ENCODE results near the gene PRG2.

The PRG2 gene

DNA sequence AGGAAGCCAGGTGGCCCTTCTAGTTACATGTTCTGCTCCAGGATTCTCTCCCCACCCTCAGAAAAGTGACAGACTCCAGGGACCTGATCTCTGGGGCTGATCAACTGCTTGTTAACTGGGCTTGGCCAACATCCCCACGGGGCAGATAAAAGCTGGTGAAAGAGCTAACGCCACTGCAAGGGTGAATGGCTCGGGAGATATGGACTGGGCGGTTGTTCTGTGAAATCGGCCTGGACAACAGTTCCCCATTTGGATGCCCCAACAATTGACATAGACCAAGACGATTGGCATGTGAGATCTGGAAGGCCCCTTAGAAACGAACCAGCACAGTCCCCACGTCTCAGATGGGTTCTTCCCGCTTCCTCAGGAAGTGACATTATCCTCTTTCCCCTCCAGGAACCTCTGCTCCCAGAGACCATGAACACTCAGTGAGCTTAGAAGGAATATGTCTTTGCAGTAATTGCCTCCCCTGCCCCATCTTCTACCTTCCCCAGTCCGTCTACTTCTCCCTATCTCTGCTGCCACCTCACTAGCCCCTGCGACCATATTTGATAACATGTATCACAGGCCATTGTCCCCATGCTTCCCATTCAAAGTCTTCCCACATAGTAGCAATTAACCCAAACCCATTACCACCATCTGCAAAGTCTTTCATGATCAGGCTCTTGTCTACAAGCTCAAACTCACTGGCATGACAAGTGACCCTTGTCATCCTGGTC, 5.6 kb upstream of the PRG2 start:
- ATAC-seq: no peak

DNA sequence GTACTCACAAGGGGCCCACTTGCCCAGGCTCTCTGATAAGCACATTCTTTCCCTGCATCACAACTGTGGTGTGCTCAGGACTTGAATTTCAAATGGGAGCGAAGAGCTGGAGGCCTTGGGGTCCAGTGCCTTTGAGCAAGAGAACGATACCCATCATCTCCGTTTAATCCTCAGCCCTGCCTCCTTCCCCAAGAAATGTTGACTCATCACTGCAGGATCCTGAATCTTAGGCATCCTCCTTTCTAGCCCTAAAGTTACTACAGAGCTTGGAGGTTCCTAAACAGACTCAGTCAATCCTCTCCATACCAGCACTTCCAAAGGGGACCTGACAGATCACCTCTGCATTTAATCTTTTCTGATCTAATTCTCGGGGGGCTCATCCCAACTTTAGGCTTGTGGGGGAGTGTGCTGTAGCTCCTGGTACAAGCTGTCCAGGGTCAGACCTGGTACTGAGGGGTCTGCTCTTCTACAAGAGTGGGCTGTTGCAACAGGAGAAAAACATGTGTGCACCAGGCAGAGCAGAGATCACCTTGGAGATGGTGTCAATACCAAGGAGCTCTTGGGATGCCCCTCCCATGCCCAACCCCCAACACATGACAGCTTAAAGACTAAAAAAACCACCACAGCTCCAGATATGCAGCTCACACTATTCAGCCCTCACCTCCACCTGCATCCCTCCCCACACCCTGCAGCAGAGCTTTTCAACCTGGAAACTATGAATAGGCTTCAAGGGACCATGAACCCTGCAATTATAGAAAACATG, 3.9 kb upstream of the PRG2 start:
- ATAC-seq: no peak

DNA sequence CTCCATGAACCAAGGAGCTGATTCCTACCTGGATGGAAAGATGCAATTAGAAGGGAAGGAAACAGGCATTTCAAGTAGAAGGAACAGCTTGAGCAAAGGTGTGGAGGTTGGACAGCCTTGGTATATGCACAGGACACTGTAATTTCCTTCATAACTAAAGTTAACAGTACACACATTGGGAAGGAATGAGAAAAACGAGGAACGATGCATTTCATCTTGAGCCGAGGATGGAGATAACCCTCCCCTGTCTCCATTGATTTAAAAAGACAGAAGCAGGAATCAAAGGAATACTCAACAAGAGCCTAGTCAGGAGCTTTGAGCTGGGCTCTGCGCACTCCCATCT, 2.3 kb upstream of the PRG2 start:
- no peak for ATAC-seq

DNA sequence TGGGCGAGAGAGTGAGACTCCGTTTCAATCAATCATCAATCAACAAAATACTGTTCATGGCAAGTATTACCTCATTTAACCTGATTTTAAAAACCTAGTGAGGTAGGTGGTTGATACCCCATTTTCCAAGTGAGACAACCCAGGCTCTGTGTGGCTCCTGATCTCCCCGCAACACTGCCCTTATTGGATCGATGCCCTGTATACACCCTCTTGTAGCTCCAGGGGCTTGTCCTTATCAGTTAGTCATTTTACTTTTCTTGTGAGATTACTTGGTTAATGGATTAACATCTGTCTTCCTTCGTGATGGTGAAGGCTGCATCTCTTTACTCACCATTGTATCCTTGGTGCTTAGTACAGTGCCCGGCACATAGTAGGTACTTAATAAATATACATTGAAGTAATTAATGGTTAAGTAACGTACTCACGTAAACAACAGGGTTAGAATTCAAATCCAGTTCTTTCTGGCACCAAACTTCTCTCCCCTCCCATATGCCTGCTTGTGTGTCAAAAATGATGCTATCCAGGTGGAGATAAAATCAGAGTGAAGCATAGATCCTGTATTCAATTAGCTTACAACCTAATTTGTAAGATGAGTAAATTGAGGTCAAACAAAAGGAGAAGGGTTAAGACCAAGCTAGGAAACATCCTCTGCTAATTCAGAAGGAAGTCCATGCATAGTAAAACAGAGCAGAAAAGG, 1.8 kb upstream of the PRG2 start:
- no peak for ATAC-seq

DNA sequence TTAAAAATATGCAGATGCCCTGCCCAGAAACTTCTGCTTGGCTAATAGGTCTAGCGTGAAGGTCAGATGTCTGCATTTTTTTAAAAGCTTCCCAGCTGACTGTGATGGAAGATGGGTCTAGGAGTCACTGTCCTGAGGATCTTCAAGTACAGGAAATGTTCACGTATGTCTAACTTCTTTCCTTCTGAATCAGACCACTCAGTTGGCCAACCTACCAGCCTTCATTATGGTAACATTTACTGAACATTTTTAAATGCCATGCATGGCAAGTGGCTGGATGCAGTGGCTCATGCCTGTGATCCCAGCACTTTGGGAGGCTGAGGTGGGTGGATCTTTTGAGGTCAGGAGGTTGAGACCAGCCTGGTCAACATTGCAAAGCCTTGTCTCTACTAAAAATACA, 1.1 kb upstream of the PRG2 start:
- ATAC-seq: no peak

DNA sequence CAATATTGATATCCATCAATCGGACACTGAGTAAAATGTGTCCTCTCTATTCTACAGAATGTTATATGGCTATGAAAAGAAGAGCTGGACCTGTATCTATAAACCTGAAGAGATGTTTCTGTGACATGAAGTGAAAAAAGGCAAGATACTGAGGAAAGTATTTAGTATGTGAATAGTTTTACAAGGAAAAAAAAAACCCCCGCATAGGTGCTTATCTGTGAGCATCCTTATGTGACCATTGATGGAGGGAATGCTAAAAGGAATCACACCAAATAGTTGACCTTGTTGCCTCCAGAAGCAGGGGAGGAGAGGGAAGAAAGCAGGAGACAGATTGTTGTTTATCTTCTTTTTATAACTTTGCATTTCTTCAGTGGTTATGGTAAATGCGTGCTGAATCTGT, 661 bp upstream of the PRG2 start:
- no peak for ATAC-seq

DNA sequence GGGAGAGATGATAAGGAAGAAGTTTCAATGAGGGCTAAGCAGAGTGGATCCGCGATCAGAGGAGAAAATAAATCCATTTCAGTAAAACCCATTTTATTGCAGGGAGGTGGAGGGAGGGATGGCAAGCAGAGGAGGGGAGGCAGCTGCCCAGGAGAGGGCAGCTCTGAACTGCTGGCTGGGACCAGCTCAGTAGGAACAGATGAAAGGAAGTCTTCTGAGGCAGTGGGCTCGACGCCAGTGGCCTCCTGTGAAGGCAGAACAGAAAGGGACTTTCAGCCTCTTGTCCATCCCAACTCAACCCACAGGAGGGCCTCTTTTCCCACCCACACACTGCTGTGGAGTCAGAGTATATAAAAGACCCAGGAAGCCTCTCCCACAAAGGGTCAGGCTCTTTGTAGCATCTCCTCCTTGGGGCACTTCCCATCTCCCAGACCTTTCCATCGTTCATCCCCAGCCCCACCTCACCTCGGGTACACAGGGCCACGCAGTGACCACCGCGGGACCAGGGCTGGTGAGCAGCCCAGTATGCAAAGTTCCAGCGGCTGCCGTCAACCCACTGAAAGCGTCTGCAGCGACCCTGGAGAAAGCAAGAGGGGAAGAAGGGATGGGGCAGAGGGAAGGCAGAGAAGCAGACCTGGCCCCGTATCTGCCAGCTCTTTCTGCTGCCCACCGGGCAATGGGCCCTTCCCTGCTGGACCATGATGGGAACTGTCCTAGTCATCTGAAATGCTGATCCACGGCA, 3.0 kb downstream of the PRG2 start:
- ATAC-seq: no peak

DNA sequence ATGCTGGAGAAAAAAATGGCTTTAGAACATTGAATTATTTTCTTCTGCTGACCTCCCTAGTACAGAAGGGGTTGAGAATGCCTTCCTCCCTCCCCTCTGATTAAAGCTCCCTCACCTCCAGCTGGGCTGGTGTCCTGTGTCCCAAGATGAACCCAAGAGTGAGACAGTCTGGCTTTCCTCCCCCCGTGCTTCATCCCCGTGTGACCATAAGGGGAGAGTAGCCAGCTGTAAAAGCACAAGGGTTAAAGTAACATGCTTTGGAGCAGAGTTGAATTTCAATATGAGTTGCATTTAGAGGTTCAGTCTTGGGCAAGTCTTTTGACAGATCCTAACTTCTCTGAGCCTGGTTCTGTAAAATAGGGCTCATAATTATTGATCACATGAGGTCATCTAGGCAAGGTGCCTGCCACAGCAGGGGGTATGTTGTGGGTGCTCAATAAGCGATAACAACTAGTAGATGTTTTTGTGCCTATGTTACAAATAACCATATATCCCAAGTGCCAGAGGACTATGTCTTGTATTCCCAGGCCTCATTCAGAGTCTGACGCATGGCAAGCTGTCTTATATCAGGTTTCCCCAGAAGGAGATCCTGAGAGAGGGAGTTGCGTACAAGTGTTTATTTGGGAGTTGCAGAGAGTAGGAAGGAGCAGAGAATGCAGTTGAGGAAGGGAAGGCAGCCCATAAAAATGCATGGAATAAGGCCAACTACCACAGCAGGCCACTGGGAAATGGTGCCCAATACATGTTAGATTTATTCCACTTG, 4.1 kb downstream of the PRG2 start:
- ATAC-seq: no peak

DNA sequence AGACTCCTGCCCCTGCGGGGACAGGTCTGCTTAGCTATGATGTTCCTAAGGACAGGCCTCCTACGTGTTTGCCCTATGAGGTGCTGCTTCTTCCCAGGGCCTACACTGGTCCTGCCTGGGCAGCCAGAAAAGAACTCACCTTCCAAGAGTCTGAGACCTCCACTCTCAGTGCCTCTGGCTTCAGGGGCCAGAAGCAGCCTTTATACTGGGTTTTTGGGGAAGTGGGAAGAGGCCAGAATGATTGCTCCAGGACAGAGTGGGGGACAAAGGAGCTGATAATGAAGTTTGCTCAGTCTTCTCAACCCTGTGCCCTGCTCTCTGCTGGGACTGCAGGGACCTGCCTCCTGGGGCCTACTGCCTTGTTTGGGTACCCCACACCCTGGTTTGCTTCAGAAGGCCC, 9.5 kb downstream of the PRG2 start, which contains the start of gene PRG3:
Gene PRG3, minus strand, starts transcription at position 176 of the 400 bp plus-strand sequence. CDS start 442 bp downstream, outside the sequence.
- no peak for ATAC-seq

DNA sequence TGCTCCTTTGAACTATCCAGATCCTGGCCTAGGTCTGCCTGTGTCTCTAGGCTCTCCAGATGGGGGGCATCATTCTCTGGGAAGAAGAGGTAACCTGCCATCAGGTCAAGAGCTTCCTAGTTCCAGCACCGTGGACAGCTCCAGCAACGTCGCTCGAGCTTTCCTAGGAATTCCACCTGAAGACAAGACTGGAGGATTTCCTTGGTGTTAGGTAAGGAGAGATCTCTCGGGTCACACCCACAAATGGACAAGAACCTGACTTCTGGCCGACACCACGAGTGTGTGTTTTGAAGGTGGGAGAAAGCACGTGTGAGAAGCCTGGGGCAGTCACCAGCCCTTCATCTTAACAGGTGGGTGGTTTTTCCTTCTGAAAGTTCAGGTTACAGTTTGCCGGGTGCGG, 10.7 kb downstream of the PRG2 start:
- no peak for ATAC-seq

DNA sequence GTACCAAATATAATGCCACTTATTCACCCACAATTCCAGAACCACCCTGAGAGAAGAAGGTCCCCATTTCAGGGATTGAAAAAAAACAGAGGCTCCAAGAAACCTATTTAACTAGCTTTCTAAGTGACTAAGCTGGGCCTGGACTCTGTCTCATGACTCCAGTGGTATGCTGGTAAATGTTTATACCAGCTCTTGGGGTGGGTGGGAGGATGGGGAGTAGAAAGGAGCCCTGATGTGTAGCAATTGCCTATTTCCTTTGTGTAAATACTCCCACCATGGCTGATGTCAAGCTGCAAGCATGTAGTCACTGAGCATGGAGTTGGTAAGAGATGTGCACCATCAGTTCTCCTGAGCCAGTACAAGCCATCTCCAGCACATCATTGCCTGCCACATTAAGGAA, 12.3 kb downstream of the PRG2 start:
- ATAC-seq: no peak

DNA sequence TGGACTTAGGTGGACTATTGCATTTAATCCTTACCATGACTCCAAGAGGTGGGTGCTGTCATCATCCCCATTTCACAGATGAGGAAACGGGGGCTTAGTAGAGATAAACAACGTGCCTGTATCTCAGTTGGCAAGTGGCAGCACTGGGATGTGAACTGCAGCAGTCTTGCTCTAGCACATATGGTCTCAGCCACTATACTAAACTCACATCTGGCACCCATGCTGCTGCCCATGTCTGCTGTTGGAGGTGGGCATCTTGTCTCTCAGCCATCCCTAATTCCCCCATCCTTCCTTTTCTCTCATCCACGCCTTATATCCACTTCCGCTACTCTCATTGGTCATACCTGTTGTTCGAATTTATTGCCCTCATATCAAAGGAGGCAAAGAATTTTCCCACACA, 13.3 kb downstream of the PRG2 start:
- no peak for ATAC-seq

DNA sequence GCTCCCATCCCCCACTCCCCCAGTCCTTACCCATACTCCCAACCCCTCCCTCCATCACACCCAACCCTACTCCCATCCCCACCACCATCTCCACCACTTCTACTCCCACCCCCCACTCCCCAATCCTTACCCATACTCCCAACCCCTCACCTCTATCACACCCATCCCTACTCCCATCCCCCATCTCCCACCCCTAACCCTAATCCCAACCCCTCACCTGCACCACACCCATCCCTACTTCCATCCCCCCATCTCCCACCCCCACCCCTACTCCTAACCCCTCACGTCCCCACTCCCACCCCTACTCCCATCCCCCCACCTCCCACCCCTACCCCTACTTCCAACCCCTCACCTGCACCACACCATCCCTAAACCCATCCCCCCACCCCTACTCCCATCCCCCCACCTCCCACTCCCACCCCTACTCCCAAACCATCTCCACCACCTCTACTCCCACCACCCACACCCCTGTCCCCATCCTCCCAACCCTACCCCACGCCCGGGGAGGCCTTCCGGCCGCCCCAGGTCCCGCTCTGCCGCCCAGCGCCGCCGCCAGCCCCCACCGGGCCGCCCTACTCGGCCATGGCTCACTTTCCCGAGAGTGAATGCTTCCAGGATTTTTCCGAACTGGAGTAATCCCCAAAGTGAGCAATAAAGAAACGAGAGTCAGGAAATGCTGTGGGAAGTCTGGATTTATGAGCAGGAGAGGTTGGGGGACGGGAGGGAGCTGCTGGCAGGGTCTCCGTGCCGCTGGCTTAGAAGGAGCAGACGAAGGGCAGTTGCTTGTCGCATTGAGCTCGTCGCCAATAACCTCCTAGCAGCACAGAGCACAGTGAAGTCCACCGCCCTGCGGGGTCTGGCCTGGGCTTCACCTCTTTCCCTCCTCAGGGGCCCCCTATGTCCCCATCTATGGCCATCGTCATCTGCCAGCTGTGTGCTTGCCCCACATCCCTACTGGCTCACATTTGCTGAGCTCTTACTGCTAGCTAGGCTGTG, 14.1 kb downstream of the PRG2 start:
- no peak for ATAC-seq

DNA sequence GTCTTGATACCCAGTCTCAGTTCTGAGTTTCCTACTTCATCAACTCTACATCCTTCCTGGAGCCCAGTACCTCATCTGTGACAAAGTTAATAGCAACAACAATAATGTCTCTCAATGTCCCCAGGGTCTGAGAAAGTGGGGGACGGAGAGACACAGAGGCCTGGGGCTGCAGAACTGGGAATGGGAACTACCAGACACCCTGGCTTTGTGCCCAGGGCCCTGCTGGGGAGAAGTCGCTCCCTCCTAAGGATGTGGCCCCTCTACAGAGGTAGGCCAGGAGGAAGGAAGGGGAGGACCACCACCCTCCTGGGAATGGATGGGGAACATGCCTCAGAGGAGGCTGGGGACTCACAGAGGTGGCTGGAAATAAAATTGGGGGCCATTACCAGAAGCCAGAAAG, 15.0 kb downstream of the PRG2 start:
- ATAC-seq: no peak

DNA sequence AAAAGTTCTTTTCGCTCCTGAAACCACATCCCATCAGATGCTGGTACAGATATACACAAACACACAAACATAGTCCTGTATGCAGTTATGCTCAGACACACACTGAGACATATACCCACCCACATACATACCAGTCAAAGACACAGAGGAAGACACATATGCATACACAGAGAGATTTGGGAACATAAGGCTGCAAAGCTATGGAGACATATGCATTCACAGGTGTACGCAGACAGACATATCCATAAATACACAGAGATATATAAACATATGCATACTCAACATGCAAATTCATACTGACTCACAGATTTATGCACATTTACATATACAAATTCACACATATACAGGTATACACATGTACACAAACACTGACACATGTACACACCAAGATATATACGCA, 15.5 kb downstream of the PRG2 start:
- no peak for ATAC-seq

DNA sequence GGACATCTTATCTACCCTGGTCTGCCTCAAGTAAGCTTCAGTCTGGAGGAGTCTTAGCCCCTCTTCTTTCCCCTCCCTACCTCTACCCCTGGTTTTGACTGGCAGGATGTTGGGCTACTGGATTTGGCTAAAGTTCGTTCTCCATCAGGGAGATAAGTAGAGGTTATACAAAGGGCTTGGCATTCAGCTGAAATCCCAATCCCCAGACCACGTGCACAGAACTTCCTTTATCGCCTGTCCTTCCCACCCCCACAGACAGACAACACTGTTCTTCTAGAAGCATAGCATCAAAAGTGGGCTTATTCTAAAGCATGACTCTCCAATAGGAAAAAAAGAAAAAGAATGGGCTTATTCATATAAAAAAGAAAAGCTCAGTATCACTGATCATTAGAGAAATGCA, 17.3 kb downstream of the PRG2 start:
- ATAC-seq: no peak

DNA sequence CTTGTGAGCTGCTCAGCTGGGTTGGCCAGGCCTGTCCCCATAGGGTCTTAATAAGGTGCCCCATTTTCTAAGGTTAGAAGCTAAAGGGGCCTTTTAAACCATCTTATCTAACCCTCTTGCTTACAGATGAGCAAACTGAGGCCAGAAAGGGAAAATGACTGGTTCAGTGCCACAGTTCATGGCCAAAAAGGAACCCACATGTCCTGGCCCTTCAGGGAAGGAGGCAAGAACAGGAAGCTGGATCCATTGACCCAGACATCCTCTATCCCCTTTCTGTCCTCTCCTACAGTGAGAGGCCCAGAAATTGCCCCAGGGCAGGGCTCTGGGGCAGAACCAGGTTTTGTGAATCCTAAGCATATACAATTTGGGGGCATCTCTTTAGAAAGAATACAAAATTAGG, 19.5 kb downstream of the PRG2 start:
- ATAC-seq: no peak

DNA sequence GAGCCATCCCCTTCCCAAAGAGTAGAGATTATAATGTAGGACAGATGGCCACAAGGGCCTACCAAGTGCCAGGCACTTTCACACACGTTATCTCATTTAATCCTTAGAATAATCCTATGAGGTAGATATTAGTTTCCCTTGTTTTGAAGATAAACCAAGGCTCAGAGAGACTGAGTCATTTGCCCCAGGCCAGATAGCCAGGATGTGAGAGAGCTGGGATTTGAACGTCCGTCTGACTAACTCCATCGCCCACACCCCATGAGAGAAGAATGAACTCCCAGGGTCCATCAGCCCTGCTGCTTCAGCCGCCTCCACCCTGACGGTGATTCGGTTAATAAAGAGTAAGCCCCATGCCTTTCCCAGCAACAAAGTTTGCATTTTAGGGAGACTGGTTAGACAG, 20.2 kb downstream of the PRG2 start:
- no peak for ATAC-seq

DNA sequence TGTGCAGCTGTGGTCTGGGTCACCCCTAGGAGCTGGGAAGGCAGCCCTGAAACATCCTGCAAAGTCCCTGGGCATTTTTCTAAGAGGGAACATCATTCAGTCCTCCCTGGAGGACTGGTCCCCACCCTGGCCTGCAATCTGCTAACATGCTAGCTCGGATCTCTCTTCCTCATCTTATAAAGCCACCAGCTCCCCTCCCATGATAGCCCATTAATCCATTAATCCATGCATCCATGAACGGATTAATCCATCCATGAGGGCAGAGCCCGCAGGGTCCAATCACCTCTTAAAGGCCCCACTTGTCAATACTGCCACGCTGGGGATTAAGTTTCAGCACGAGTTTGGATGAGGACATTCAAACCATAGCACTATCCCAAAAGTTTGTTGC, 21.6 kb downstream of the PRG2 start:
- no peak for ATAC-seq

DNA sequence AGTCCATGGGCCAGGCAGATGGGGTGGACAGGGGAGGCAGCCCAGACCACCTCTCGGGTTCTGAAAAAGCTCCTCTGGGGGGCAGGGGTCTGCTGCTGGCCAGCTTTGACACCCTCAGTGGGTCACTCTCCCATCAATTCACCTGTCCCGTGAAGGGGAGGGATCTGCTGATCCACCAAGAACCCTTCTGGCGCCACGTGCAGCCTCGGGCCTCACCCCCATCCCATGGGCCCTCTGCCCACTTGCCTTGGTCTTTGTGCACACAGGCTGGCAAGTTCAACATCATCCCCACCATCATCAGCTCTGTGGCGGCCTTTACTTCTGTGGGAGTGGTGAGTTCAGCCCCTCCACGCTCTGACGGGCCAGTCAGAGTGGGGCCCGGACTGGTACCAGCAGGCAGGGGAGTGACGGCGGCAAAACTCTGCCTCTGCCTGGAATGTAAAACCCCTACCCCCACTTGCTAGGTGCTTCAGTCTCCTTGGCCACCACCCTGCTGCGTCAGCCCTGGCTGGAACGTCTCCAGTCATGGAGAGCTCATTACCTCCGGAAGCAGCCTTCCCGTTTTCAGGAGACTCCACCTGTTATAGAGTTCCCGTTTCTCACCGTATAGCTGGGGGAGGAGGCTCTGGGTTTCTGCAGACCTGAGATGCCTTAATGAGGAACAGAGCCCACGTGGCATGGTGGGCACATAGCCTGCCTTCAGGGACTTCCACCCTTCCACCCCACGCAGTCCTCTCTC, 22.2 kb downstream of the PRG2 start:
- ATAC-seq: no peak

Data from activated CD4-positive, CD25-positive, alpha-beta regulatory T cell treated with anti-CD3 and anti-CD28 coated beads, Interleukin-2, amount 50 U/mL, for 24 hours (primary cell).